ENCODE measurements around the gene ZCCHC7.
"Not testable (repeated sequence)": the region's sequence is repeated elsewhere in the genome, so short reads cannot be mapped to it uniquely, and the experiment has no call there.

ZCCHC7 gene

DNA sequence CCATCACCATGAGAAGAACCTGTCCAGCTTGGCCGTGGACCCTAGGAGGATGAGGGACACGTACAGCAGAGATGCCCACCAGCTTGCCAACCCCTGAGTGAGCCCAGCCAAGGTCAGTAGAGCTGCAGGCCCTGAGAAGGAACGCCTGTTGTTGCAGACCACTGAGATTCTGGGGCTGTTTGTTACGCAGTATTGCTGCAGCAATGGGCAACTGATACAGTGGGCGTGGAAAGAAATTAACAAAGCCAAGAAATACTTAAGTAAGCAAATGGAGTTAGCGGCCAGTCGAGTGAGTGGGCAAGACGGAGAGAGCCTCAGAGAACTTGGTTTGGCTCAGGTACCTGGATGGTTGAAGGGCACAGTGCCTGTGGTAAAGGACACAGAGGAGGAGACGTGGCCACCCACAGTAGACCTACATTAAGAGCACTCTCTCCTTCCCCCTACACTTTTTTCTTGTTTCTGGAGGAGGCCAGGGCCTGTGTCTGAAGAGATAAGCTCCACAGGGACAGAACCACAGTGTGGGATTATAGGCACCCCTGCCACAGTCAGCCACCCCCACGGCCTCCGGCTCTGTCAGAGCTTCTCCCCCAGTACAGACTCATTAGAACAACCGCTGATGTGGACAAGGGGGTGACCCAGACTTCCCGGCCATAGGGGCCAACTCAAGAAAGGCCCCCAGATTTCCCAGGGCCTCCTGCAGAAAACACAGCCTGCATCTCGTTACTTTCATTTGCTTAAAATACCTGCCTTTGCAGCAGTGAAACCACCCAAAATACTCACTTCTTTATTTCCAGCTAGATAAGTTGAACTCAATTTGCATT is 262.0 kb downstream of the ZCCHC7 start:
- DNase-seq: no peak

GRCh38 chr9:37382982-37383357 is 262.6 kb downstream of the ZCCHC7 start:
- DNase-seq: no peak

DNA sequence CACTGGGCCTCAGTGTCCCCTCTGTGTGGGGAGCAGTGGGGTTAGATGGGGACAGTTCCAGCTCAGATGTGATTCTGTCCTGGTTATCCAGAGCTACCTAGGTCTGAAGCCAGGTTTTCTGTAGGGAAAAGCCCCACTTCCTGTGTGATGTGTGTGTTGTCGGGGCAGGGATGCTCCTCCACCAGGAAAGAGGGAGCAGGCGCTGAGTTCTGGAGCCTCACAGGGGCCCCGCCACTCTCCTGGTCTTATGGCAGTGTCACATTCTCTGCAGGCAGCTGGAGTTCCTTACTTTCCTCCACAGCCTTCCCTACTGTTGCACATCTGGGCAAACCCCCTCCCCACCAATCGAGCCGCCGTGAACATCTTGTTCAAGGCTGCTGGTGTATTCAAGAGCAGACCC is 263.0 kb downstream of the ZCCHC7 start:
- no peak for DNase-seq

DNA sequence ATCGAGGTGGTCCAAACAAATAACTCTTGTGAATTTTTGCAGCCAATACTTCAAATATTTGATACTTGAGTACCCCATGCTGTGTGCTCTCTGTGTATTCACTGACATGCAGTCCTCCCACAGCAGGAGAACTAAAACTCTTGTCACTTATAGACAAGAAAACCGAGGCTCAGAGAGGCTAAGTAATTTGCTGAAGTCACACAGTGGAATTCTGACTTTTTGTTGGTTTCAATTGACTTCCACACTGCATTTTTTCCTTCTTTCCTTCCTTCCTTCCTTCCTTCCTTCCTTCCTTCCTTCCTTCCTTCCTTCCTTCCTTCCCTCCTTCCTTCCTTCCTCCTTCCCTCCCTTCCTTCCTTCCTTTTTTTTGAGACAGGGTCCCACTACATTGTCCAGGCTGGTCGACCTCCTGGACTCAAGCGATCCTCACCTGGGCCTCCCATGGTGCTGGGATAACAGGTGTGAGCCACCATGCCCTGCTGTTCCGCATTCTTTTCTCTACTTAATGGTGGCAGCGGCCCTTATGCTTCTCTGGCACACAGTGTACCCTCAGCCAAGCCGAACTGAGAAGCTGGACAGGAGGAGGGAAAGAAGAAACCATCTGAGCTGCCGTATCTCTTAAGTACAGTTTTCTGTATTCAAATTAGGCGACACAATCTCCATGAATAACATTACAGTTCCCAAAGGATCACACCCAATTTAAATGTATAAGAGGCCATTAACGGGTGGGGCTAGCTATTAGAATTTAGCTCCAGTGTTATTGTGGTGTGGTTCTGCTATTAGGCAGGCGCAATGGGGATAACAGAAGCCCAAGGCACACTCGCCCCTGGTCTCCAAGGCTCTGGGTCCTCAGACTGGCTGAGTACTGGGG is 263.7 kb downstream of the ZCCHC7 start:
- no peak for DNase-seq

GRCh38 chr9:37385286-37385685 is 264.9 kb downstream of the ZCCHC7 start:
- no peak for DNase-seq

GRCh38 chr9:37386988-37387387 is 266.6 kb downstream of the ZCCHC7 start:
- DNase-seq: no peak

DNA sequence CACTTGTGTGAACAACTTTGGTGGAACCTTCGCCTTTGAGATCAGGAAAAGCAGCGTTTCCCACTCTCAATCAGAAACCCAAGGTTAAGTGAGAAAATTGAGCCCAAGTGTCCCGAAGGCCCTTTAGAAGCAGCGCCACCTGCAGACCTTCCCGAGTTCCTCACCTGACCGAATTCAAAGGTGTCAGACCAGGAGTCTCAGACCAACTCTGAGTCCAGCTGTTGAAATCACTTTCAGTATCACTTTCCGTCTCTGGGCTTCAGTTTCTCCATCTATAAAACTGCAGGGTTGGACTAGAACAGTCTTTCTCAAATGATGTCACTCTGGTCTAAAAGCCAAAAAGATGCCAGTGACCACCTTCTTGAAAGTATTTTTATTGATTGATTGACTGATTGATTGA is 270.4 kb downstream of the ZCCHC7 start:
- peak in 1 of 4 experiments; percentile 6 for DNase-seq

DNA sequence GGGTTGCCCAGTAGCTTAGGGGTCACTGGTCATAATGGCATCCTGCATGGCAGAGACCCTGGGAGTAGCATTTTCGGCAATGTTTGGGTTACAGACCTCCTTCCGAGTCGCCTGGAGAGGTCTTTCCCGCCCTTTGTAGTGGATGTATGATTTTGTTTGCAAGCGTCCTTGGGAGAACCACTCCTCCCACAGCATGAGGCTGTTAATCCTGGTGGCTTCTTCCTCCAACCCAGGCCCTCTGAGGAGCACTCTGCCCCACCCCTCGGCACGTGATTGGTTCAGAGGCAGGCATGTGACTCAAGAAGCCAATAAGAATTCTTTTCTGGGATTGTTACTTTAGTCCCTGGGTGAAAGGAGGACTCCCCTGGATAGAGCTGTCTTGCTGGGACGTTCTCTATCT is 271.9 kb downstream of the ZCCHC7 start:
- no peak for DNase-seq

- DNase-seq: no peak
These were observed 274.9 kb downstream of the ZCCHC7 start for GRCh38 chr9:37395229-37395628.

DNA sequence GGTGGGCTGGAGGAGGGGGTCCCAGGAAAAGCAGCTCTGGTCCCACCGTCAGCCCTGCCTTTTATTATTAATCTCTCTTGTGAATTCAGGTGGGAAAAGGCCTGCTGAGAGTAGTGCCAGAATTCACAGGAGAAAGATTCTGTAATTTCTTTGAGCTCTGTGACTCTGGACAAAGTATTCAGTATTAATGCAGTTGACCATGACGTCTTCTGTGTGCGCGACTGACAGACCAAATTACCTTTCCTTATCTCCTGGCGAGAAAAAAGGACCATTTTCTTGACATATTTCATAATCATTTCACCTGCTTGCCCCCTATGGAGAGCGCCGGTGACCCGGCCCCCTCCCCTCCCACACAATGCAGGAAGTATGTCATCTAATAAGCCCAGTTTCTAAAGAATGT is 275.3 kb downstream of the ZCCHC7 start:
- no peak for DNase-seq

- DNase-seq: not testable (repeated sequence)
These were observed 277.6 kb downstream of the ZCCHC7 start for GRCh38 chr9:37397948-37398347.

GRCh38 chr9:37398464-37399025 is 278.2 kb downstream of the ZCCHC7 start:
- no peak for DNase-seq

DNA sequence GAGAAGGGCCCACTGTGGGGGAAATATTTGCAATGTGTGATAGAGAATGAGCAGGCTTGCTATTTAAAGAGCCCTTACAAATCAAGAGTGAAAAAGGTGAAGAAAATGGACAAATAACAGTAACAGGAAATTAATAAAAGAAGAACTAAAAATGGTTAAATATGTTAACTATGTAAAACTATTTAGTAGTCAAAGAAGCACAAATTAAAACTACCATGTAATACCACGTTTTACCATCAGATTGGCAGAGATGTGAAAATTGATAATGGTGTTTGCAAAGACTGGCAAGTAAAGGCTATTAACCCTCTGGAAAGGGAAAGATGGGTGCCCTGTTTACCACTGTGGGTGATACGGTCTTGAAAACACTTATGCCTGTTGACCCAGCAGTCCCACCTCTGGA is 279.0 kb downstream of the ZCCHC7 start:
- no peak for DNase-seq

- no peak for DNase-seq
These were observed 284.2 kb downstream of the ZCCHC7 start for GRCh38 chr9:37404590-37404989.

DNA sequence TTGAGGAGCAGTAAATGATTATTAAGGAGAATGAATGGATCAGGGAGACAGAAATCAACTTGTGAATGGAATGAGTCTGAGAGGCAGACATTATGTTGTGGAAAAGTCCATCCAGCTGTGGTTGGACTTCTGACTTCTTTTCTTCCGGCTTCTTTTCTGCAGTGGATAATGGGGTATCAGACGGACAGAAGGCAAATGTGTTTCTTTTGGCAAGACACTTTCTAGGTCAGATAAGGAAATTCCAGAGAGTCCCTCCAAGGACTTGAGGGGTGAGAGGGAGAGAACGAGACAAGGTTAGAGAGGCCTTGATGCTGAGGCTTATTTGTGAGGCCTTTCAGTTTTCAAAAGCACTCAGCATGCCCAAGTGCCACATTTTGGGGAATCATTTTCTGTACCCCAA is 285.0 kb downstream of the ZCCHC7 start:
- DNase-seq: no peak

DNA sequence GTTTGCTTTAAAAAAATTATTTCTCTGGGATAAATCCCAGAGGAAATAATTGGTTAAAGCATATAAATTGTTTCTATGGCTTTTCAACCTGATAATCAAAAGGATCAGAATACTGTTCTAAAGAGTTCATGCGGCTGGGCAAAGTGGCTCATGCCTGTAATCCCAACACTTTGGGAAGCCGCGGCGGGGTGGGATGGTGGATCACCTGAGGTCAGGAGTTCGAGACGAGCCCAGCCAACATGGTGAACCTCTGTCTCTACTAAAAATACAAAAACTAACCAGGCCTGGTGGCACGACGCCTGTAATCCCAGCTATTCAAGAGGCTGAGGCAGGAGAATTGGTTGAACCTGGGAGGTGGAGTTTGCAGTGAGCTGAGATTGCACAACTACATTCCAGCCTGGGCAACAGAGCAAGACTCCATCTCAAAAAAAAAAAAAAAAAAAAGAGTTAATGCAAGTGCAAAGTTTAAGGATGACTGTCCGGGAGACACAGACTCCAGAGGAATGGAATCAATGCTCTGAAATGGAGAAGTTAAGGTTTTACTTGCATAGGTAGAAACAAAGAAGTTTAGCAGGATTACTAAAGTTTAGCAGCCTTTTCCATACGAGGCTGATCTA is 285.5 kb downstream of the ZCCHC7 start:
- no peak for DNase-seq

GRCh38 chr9:37406603-37407401 is 286.4 kb downstream of the ZCCHC7 start:
- DNase-seq: no peak

DNA sequence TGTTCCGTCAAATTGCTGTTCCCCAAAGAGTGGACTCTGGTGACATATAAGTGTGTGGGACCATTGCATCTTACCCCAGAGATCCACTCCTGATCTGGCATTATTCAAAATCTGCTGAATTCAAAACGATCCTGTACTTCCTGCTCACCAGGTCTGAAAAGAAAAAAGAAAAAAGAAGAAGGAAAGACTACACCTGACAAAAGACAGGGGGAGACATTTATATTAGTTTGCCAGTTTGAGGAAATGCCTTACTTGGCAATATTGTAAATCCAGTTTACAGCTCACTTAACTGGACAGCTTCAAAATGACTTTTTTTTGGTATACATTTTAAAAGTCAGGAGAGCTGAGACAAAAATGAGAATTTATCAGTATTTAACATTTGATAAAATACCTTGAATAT is 287.1 kb downstream of the ZCCHC7 start:
- DNase-seq: no peak

Measured in activated naive CD4-positive, alpha-beta T cell (primary cell).